NCI-H1105 (cell line): Measurements from ENCODE around the gene KANK4.
"Not testable (repeated sequence)": the region's sequence is repeated elsewhere in the genome, so short reads cannot be mapped to it uniquely, and the experiment has no call there.

Source experiments
- DNase-seq: peaks from one replicate; lab custom pipeline; 2025; lab: John Stamatoyannopoulos, UW

KANK4 gene

DNA sequence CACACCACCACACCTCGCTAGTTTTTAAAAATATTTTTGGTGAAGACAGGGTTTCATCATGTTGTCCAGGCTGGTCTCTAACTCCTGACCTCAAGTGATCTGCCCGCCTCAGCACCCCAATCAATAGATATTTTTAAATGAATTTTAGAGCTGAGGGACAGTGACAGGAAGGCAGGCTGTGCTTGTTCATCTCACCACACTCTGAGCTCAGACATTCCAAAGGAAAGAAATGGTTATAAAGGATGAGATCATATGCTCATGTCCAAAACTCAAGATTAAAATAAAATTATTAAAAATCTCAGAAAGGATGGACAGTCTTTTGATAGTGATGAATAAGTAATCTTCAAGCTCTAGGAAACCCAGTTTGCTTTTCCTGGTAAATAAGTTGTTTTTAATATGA lies 83.7 kb downstream of the KANK4 start:
- DNase-seq = no peak

DNA sequence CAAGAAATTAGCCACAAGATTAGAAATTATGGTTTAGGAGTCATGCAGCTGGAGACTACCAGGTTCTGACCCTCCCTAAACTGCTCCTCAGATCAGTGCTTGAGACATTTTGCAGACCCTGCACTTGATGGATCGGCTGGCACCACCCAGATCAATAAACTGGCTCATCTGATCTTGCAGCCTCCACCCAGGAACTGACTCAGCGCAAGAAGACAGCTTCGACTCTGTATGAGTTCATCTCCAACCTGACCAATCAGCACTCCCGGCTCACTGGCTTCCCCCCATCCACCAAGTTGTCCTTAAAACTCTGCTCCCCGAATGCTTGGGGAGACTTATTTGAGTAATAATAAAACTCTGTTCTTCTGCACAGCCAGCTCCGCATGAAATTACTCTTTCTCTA lies 84.5 kb downstream of the KANK4 start:
- no peak for DNase-seq

DNA sequence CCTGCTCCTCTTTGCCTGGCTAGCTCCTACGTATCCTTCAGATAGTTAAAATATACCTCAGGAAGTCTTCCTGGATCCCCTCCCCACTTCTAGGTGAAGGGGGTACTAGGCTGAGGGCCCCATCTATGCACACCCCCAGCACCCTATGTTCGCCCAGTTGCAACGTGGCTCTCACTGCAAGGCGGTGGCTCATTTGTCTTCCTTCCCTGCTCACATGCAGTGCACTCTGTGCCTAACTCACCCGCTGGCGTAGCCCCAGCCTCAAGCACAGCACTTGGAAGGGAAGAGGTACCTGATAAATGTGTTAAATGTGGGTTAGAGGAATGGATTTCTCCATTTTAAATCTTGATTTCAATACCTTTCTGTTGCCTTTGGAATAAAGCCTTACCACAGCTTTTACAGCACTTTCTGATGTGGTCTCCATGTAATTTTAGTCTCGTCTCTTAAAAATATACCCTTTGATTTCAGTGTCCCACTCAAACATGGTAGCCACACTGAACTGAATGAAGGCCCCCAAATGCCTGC lies 85.2 kb downstream of the KANK4 start:
- no peak for DNase-seq

DNA sequence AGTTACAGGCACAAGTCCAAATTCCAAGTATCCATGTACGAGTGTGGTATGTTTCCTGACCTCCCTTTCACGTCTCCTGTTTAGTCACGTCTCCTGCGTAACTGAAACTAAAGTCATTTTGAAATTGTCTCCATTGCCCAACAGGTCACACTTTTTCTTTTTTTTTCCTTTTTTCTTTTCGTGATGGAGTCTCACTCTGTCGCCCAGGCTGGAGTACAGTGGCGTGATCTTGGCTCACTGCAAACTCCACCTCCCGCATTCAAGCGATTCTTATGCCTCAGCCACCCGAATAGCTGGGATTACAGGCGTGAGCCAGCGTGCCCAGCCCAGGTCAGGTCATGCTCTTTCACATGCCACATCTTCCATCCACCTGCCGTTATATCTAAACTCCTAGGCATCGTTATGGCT lies 86.4 kb downstream of the KANK4 start:
- DNase-seq = no peak

DNA sequence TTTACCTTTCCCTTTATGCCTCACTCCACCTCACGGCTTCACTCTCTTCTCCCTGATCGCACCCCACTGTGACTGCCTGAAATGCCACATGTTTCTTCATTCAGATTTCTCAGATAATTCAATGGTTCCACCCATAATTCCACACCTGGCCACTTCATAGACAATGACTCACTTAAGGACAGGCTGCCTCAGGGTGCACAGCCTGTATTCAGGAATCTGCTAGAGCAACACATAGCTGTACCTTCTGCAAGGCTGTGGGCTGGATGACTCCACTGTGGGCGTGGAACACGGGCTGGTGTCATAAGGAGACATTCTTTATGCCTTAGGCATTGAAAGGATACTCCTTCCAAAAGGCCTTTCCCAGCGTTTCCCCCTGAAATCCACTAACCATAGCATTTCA lies 88.5 kb downstream of the KANK4 start:
- no peak for DNase-seq

DNA sequence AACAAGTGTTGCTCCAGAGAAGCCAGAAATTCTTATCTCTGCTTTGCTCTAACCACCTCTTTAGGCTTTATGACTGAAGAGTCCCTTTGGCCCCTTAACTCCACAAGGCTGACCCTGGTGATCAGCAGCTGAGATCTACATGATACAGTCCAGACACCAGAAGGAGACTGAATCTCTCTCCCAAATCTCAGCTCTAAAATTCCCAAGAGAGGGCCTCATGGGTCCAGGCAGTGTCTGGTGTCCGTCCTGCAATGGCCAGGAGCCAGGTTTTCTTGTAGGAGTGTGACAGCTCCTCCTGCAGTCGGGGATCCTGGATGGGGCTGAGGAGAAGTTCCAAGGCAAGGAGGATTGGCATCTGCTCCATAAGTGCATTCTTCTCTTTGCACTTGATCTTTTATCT lies 89.3 kb downstream of the KANK4 start:
- DNase-seq = no peak

DNA sequence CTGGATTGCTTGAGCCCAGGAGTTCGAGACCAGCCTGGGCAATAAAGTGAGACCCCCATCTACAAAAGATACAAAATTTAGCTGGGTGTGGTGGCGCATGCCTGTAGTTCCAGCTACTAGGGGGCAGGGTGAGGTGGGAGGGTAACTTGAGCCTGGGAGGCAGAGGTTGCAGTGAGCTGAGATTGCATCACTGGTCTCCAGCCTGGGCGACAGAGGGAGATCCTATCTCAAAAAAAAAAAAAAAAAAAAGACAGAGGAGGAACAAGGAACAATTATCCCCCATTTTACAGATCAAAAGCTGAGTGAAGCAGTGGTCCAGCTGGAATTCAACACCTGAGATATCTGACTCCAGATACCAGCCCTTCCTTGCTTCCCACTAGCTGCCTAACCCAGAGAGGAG lies 89.8 kb downstream of the KANK4 start:
- no peak for DNase-seq

DNA sequence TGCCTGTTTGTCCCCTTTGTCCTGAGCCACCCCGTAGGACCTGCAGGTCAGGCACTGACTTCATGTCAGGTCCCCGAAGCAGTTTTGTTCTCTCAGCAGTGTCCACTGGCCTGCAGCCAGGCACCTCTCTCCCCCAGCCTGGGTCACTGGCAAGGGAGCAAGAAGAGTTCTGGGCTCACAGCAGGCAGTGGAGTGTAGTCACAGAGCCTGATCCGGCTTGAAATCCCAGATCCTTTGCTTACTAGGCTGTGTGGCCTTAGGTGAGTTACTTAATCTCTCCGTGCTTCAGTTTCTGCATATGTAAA lies 90.4 kb downstream of the KANK4 start:
- no peak for DNase-seq

DNA sequence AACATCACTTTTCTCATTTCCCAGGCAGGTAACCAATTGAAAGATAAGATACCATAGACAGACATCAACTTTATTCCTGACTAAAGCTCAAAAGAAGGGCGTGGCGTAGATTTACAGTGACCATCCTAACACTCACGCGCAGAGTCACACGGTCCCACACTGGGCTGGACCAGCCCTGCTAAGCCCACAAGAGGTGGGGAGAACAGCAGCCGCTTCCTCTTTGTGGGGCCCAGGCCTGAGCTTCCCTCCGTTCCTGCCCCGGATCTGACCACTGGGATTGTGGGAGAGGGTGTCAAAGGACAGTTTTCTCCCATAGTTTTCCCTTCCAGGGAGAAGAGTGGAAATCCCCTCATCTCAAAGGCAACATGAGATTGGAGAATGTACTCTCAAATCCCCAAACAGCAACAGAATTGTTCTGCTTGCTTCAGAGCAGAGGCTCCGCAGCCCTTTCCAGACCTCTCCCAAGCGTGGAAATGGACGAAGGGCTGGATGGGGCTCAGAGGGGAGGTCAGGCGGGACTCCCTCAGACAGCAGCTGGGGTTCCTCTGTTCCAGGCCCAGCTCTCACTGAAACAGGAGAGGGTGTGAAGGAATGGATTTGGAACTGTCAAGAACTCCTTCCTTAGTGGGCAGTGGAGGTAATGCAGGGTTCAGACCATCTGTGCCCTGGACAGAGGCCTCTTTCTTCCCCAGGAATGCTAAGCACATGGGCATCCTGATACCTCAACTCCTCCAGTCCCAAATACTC lies 90.9 kb downstream of the KANK4 start:
- no peak for DNase-seq

DNA sequence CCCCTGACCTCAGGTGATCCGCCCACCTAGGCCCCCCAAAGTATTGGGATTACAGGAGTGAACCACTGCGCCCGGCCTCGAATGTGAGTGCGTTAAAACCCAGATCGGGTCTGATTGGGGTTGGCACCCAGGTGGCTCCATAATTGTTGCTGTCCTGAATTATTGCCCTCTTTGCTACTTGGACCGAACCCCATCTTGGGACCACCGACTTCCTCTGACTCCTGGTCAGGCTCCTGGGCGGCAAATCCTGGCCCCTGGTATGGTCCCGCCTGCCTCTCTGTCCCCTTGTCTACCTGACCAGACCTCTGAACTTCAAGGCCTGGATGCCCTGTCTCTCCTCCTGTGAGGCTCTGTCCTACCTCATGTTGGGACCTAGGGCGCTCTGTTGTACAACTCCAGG lies 91.7 kb downstream of the KANK4 start:
- no peak for DNase-seq

DNA sequence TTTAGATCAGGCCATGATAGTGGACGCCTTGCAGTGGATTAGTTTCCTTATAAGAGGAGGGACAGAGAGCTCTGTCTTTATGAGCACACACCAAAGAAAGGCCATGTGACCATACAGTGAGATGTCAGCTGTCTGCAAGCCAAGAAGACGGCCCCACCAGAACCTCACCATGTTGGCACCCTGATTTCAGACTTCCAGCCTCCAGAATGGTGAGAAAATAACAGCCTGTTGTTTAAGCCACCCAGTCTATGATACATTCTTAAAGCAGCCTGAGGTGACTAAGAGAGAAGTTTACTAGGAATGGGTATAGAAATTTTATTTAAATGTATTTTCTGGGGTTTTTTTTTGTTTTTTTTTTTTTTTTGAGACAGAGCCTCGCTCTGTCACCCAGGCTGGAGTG lies 95.1 kb downstream of the KANK4 start:
- DNase-seq = no peak

DNA sequence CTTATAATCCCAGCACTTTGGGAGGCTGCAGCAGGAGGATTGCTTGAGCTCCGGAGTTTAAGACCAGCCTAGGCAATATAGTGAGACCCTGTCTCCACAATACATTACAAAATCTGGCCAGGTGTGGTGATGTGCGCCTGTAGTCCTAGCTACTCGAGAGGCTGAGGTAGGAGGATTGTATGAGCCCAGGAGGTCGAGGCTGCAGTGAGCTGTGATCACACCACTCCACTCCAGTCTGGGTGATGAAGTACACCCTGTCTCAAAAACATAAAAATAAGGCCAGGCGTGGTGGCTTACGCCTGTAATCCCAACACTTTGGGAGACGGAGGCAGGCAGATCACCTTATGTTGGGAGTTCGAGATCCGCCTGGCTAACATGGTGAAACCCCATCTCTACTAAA lies 96.9 kb downstream of the KANK4 start:
- DNase-seq = no peak

DNA sequence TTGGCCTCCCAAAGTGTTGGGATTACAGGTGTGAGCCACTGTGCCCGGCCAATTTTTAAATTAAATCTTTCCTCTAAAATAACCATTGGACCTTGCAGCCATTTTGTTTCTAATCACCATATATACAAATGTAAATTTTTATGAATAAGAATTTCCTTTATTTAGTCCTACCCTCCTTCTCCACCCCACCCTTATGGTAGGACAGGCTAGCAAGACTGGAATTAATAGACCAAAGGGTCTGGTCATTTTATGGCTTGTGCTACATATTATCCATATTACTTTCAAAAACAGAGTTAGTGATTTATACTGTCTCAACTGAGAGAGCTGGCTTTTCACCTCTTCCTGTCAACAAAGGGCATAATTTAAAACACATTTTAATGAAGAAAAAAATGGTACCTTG lies 98.1 kb downstream of the KANK4 start:
- no peak for DNase-seq

DNA sequence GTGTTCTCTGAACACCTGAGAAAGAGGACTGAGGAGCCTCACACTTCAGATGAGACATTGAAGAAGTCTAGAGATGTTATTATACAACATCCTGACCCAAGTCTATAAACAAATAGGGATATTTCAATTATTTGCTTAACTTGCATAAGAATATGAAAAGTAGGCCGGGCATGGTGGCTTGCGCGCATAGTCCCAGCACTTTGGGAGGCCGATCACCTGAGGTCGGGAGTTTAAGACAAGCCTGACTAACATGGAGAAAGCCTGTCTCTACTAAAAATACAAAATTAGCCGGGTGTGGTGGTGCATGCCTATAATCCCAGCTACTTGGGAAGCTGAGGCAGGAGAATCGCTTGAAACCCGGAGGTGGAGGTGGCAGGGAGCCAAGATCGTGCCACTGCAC lies 98.8 kb downstream of the KANK4 start:
- not testable (repeated sequence) for DNase-seq

DNA sequence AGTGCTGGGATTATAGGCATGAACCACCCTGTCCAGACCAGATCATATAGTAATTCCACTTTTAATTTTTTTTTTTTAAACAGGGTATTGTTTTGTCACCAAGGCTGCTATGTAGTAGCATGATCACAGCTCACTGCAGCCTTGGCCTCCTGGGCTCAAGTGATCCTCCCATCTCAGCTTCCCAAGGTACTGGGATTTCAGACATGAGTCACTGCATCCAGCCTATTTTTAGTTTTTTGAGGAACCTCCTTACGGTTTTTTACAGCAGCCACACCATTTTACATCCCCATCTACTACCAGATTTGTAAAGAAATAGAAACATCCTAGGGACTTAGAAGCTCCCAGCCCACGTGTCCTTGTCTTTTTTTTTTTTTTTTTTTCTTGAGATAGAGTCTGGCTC lies 100.6 kb downstream of the KANK4 start:
- no peak for DNase-seq

DNA sequence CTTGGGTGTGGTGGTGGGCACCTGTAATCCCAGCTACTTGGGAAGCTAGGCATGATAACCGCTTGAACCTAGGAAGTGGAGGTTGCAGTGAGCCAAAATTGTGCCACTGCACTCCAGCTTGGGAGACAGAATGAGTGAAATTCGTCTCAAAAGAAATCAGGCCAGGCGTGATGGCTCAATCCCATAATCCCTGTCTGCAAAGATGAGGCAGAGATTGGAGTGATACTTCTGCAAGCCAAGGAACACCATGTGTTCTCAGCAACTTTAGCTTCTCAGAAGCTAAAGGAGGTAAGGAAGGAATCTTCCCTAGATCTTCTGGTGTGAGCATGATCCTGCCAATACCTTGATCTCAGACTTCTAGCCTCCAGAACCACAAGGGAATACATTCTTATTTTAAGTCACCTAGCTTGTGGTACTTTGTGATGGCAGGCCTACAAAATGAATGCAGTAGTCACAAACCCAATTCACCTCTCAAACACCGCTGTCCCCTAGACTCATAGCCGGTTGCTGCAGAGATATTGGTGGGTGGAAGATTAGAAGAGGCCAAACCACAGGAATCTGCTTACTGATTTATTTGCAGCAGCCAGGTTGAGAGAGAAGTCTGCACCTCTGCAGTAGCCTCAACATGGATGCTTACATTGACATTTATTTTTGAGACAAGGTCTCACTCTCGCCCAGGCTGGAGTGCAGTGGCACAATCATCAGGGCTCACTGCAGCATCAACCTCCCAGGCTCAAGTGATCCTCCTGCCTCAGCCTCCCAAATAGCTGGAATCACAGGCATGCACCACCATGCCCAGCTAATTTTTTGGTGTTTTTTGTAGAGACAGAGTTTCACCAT lies 105.9 kb downstream of the KANK4 start:
- no peak for DNase-seq

DNA sequence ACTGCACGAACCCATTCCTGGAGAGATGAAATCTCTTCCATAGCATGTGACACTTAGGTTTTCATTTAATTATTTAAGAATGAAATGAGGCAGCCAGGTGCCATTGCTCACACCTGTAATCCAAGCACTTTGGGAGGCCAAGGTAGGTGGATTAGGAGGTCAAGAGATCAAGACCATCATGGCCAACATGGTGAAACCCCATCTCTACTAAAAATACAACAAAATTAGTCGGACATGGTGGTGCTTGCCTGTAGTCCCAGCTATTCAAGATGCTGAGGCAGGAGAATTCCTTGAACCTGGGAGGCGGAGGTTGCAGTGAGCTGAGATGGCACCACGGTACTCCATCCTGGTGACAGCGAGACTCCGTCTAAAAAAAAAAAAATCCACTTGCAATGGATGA lies 106.8 kb downstream of the KANK4 start:
- no peak for DNase-seq

DNA sequence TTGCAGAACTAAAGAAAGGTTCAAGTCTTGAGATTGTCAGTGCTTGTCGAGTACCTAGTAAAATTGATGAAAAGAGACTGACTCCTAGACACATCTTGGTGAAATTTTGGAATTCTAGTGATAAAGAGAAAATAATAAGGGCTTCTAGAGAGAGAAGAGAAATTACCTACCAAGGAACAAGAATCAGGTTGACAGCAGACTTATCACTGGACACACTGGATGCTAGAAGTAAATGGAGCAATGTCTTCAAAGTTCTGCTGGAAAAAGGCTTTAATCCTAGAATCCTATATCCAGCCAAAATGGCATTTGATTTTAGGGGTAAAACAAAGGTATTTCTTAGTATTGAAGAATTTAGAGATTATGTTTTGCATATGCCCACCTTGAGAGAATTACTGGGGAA lies 108.3 kb downstream of the KANK4 start:
- DNase-seq = no peak

DNA sequence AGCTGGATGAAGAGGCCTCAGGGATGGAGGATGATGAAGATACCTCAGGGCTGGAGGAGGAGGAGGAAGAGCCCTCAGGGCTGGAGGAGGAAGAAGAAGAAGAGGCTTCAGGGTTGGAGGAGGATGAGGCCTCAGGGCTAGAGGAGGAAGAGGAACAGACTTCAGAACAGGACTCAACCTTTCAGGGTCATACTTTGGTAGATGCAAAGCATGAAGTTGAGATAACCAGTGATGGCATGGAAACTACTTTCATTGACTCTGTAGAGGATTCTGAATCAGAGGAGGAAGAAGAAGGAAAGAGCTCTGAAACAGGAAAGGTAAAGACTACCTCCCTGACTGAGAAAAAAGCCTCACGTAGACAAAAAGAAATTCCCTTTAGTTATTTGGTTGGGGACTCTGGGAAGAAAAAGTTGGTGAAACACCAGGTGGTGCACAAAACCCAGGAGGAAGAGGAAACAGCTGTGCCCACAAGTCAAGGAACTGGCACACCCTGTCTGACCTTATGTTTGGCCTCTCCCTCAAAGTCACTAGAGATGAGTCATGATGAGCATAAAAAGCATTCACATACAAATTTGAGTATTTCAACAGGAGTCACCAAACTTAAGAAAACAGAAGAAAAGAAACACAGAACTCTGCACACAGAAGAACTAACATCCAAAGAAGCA lies 109.2 kb downstream of the KANK4 start:
- DNase-seq = no peak

DNA sequence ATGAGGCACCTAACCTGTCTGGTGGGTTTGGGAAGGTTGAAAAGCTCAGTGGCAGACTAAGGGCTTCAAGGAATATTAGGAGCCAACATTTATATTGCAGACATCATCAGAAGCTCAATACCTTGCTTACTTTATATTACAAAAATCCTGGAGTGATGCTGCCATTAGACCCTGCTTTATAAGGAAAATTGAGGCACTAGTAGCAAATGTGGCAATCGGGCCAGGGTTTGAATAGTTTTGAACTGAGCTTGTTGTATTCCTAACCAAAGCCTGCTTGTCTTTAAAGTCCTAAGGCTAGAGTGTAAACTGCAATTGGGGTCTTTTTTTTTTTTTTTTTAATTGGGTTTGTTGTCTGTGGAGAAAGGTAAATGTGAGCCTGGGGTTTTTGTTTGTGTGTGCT lies 110.3 kb downstream of the KANK4 start:
- DNase-seq = no peak

DNA sequence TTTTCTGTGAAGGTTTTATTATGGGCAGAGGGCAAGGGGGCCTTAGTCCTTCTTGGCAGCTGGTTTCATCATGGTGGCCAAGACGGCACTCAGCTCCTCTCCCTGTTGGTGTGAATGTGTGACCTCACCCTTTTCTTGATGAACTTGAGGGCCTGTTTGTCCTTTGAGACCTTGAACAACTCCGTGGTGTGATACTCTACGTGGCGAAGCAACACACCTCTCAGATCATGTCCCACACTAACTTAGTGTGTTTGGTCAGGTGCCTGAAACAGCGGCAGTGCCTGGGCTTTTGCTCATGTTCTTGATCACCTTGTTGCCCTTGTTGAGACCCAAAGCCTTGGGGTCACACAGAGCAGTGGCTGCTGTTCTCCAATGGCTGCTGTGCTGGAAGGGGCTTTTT lies 111.1 kb downstream of the KANK4 start:
- no peak for DNase-seq

DNA sequence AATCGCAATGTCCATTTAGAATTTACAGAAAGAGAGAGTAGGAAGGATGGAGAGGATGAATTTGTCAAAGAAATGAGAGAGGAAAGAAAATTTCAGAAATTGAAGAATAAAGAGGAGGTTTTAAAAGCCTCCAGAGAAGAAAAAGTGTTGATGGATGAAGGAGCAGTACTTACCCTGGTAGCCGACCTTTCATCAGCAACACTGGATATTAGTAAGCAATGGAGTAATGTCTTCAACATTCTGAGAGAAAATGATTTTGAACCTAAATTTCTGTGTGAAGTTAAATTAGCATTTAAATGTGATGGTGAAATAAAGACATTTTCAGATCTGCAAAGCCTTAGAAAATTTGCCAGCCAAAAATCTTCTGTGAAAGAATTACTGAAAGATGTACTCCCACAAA lies 112.0 kb downstream of the KANK4 start:
- DNase-seq = no peak

DNA sequence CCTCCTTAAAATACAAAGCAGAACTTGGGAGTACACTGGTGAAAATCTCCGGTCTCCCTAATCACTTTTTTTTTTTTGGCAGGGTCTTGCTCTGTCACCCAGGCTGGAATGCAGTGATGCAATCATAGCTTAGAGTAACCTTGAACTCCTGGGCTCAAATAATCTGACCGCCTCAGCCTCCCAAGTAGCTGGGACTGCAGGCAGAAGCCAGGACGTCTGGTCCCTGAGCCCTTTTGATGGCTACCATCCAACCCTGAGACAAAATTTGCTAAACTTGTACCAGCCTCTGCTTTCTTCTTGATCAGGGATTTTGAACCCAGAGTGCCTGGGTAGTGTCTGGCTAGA lies 120.5 kb downstream of the KANK4 start:
- no peak for DNase-seq
